ENCODE results near the gene SDS. TPM values are rescaled to one million over a fixed set of nuclear protein-coding genes. Genes with fewer than 3 reads are reported as not detected.

Gene SDS
- total RNA-seq, 1 donor from 2014 or later = 4.3 TPM

DNA sequence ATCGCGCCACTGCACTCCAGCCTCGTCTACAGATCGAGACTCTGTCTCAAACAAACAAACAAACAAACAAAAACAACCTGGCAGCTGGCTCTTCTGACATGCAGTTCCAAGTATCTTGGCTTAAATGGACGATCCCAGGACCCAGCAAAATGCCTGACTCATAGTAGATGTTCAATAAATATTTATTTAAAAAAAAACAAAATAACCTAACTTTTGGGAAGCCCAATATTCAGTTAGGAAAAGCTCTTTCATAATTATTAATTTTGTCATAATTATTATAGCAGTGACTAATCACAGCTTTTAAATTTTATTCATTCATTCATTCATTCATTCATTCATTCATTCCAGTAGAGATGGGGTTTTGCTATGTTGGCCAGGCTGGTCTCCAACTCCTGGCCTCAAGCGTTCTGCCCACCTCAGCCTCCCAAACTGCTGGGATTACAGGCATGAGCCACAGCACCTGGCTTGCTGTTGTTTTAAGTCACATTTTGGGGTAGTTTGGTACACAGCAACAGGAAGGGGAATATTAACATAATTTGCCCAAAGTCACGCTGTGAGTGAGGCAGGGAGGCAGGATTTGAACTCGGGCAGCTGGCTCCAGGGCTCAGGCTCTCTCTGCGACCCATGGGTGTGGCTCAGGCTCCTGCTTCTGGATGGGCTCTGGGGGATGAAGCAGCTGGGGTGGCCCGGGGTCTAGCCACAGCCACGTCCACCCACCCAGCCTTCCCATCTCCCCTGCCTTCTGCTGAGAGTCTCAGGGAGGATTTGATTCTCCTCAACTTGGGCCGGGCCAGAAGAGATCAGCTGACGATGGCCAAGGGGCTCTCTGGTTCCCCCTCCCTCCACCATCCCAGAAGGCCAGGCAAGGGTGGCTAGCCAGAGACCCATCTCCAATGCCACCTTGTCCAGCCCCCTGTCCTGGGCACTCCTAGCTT, 2.4 kb downstream of the SDS start:
- no peak for DNase-seq (ENCODE audit: low spot score)

DNA sequence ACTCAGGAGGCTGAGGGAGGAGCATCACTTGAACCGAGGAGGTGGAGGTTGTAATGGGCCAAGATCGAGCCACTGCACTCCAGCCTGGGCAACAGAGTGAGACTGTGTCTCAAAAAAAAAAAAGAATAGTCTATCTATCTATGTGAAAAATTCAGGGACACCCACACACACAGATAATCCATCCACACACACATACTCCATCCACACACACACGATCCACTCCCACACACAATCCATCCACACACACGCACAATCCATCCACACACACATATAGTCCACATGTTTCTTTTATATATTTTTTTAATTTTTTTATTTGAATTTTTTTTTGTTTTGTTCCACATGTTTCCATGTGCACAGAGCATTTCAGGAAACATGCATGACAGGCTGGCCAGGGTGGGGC, 3.3 kb downstream of the SDS start:
- DNase-seq (ENCODE audit: low spot score) = no peak

- DNase-seq (ENCODE audit: low spot score) = no peak
Observed at GRCh38 chr12:113399490-113399889, 4.2 kb downstream of the SDS start.

DNA sequence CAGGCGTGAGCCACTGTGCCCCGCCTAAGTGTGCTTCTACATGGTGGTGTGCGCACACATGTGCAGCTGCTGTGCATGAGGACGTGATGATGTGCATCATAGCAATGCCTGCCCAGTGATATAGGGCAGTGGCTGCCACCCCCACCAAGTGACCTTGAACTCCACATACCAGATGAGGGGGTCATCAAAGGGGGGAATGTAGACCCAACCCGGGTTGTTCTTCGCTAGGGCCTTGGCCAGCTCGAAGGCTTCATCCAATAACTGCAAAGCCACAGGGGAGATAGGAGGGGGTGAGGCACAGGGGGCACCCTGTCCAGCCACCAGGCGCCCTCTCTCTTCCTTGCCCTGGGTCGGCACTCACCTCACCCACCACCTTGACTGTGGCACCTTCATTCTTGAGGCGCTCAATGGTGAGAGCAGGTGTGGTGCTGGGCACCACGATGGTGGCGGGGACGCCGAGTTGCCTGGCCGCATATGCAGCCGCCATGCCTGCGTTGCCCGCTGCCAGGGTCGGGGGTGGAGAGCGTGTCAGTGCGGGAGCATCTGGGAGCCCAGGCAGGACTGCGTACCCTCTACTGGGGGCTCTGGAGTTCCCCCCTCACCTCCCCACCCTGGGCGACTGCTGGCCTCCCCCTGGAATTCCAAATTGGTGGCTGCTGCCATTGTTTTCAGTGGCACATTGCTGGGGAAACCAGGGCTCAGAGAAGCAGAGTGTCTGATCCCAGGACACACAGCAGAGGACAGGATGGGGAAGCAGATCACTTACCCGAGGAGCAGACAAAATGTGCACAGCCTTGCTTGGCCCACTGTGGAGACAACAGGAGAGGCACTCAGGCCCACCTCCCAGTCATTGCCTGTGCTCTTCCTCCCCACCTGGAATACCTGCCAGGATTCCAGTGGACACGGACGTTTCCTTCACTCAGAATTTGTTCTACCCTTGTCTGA, 5.1 kb downstream of the SDS start:
- DNase-seq (ENCODE audit: low spot score) = no peak

GRCh38 chr12:113397497-113398197, 6.0 kb downstream of the SDS start:
- no peak for DNase-seq (ENCODE audit: low spot score)

- DNase-seq (ENCODE audit: low spot score) = no peak
Observed at GRCh38 chr12:113396828-113397496, 6.7 kb downstream of the SDS start.

DNA sequence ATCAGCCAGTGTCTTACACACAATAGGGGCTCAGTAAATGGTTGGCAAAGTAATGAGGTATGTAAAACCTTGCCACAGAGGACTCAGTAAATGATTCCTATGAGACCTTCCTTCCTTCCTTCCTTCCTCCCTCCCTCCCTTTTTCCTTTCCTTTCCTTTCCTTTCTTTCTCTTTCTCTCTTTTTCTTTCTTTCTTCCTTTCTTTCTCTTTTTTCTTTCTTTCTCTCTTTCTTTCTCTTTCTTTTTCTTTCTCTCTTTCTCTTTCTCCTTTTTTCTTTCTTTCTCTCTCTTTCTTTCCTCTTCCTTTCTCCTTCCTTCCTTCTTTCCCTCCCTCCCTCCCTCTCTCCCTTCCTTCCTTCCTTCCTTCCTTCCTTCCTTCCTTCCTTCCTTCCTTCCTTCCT, 7.5 kb downstream of the SDS start:
- no peak for DNase-seq (ENCODE audit: low spot score)

DNA sequence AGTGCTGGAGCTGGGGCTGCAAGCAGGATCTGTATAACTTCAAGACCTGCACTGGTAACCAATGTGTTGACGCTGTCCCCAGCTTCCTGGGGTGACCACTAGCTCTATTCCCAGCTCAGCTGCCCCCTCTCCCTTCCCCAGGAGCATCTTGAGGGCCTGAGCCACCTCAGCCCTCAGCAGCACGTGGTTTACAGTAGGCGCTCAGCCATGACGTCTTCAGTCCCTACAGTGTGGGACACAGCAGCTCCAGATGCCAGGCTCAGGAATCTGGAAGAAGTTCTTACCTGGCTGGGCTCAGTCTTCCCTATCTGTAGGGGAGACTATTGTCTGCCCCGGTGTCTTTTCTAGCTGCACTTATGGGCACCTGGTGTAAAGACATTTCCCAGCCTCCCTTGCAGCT, 8.6 kb downstream of the SDS start:
- no peak for DNase-seq (ENCODE audit: low spot score)

- no peak for DNase-seq (ENCODE audit: low spot score)
Observed at GRCh38 chr12:113393749-113394148, 9.9 kb downstream of the SDS start.

GRCh38 chr12:113392988-113393579, 10.6 kb downstream of the SDS start:
- DNase-seq (ENCODE audit: low spot score) = no peak

GRCh38 chr12:113392520-113392919, 11.2 kb downstream of the SDS start:
- no peak for DNase-seq (ENCODE audit: low spot score)

DNA sequence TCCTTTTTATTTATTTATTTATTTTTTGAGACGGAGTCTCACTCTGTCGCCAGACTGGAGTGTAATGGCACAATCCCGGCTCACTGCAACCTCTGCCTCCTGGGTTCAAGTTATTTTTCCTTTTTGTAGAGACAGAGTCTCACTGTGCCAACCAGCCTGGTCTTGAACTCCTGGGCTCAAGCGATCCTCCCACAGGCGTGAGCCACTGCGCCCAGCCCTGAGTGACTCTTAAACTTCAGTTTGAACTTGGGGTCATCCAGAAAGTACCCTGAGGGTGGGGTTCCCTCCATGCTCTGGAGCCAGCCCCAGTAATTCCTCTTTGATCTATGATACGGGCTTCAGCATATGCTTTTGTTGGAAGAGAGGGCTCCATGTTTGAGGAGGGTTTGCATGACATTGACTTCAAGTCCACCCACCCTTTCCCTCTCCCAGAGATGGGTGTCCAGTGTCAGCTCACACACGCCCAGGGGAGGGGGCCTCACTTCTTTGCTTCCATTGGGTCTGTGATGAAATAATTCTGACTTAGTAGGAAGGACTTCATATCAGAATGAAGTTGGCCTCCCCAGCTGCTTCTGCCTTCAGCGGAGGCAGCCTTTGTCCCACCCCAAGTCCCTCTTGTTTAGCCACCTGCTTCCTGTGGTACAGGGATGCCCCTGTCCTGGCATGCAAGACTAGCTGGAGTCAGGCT, 11.9 kb downstream of the SDS start:
- no peak for DNase-seq (ENCODE audit: low spot score)

GRCh38 chr12:113391145-113391544, 12.5 kb downstream of the SDS start:
- DNase-seq (ENCODE audit: low spot score) = no peak

DNA sequence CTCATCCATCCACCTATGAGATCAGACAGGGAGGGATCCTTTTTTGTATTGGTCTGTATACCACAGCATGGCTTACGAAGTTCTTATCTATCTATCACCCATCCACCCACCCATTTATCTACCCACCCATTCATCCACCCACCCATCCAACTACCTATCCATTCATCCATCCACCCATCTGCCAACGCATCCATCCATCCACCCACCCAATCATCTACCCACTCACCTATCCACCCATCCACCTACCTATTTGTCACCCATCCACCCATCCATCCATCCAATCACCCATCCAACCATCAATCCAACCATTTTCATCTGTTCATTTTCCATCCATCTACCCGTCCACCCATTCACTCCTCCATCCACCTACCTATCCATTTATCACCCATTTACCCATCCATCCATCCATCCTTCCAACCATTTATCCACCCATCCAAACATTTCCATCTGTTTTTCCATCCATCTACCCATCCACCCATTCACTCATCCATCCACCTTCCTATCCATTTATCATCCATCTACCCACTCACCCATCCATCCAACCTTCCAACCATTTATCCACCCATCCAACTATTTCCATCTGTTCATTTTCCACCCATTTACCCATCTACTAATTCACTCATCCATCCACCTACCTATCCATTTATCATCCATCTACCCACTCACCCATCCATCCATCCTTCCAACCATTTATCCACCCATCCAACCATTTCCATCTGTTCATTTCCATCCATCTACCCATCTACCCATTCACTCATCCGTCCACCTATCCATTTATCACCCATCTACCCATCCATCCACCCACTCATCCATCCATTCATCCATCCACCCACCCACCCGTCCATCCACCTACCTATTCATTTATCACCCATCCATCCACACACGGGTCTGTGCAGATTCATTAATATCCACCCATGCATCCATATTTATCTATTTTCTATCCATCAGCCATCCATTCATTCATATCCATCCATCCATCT, 13.3 kb downstream of the SDS start:
- no peak for DNase-seq (ENCODE audit: low spot score)

DNA sequence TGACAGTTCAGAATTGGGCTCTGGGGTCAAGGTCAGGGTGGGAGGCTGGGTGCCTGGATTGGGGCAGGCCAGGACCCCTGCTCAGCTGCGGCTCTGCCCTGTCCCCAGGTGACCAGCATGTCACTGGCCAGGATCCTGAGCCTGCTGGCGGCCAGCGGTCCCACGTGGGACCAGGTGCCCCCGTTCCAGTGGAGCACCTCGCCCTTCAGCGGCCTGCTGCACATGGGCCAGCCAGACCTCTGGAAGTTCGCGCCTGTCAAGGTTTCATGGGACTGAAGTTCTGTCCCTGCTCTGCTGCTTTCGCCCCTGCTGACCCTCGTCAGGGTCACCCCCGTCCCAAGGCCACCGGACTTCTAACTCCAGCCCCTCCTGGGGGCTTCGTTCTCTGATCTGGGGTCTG, 15.3 kb downstream of the SDS start:
- DNase-seq (ENCODE audit: low spot score) = no peak

DNA sequence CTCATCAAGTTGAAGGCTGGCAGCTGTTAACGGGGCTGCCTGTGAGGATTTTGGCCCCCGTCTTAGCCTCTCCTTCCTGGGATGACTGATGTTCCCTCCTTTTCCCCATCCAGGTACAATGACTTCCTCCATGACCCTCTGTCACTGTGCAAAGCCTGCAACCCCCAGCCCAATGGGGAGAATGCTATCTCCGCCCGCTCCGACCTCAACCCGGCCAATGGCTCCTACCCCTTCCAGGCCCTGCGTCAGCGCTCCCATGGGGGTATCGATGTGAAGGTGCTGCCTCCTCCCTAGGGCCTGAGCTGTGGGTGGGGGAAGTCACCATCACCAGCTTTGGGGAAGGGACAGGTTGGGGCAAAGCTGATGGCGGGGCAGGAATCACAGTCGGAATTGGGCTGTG, 16.1 kb downstream of the SDS start:
- no peak for DNase-seq (ENCODE audit: low spot score)

DNA sequence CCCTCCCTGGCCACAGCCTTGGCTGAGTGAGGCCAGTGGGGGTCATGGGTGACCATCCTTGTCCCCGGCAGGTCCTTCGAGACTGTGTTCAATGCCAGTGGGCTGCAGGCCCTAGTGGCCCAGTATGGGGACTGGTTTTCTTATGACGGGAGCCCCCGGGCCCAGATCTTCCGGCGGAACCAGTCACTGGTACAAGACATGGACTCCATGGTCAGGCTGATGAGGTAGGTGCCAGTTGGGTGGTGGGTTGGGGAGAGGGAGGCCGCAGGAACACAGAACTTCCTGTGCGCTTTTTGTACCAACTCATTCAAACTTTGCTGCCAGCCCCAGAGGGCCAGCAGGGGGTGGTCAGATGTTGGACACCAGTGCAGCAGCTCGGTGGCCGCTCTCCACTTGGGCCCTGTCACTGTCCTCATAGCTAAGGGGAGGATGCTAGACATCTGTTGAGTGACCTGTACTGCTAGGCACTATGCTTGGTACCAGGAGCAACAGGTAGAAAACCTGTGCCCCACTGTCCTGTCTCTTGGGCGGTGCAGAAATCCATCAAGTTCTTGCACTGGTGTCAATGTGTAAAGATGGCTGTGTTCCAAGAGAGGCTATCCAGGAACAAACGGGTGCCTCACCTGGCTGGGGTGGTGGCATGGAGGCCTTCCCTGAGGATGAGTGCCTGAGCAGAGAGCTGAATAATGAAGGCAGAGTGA, 16.7 kb downstream of the SDS start:
- DNase-seq (ENCODE audit: low spot score) = no peak

DNA sequence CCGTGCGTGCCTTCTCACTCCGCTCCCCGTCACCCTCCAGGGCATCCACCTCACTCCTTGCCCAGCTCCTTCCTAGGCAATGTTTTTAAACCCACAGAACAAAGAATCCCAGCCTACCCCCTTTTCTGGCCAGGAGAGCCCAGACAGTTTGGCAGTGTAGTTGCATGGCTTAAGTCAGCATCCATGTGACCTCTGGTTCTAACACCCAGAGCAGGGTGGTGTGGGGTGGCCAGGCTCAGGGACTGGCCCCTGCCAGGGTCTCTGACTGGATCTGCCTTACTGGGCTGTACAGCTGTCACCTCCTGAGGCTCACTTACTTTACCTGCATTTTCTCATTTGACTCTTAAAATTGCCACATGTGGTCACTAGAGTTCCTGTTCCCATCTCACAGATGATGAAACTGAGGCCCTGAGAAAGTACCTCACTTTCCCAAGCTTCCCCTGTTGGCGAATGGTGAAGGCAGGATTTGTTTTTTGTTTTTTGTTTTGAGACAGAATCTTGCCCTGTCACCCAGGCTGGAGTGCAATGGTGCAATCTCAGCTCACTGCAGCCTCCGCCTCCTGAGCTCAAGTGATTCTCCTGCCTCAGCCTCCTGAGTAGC, 18.3 kb downstream of the SDS start:
- no peak for DNase-seq (ENCODE audit: low spot score)

All from mesenteric fat pad (tissue), 1 donor.